Measurements from ENCODE around the gene VCX2.
A peak's percentile ranks its signal among the peaks of the same experiment; 100 is the strongest.
"Not testable (repeated sequence)": the region's sequence is repeated elsewhere in the genome, so short reads cannot be mapped to it uniquely, and the experiment has no call there.

The VCX2 gene

DNA sequence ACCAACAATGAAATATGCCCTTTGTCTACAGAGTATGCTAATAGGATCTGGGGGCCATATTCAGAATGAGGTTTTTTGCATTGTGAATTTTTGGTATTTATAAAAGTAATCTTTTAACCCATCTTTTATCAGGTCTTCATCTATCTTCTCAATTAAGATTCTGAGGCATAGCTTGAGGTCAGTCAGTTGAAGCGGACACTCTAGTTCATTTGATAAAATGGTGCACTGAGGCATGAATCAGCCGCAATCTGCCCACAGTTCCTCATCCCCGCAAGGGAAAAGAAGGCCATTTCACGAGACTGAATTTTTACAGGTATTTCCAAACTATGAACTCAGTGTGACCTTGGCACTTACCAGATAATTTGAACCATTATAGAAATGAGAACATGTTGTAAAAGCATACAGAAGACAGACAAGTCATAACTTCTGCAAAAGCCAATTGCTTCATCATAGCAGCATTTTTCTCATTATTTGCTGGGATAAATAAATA lies 19.3 kb upstream of the VCX2 start:
- no peak for TF ChIP-seq ZFX (IDR thresholded peaks at IDR 0.05)
- TF ChIP-seq, protein P1, sequence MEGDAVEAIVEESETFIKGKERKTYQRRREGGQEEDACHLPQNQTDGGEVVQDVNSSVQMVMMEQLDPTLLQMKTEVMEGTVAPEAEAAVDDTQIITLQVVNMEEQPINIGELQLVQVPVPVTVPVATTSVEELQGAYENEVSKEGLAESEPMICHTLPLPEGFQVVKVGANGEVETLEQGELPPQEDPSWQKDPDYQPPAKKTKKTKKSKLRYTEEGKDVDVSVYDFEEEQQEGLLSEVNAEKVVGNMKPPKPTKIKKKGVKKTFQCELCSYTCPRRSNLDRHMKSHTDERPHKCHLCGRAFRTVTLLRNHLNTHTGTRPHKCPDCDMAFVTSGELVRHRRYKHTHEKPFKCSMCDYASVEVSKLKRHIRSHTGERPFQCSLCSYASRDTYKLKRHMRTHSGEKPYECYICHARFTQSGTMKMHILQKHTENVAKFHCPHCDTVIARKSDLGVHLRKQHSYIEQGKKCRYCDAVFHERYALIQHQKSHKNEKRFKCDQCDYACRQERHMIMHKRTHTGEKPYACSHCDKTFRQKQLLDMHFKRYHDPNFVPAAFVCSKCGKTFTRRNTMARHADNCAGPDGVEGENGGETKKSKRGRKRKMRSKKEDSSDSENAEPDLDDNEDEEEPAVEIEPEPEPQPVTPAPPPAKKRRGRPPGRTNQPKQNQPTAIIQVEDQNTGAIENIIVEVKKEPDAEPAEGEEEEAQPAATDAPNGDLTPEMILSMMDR (conservative IDR thresholded peaks at IDR 0.05): no peak
- H3K27ac ChIP-seq: no peak overlapping the region

DNA sequence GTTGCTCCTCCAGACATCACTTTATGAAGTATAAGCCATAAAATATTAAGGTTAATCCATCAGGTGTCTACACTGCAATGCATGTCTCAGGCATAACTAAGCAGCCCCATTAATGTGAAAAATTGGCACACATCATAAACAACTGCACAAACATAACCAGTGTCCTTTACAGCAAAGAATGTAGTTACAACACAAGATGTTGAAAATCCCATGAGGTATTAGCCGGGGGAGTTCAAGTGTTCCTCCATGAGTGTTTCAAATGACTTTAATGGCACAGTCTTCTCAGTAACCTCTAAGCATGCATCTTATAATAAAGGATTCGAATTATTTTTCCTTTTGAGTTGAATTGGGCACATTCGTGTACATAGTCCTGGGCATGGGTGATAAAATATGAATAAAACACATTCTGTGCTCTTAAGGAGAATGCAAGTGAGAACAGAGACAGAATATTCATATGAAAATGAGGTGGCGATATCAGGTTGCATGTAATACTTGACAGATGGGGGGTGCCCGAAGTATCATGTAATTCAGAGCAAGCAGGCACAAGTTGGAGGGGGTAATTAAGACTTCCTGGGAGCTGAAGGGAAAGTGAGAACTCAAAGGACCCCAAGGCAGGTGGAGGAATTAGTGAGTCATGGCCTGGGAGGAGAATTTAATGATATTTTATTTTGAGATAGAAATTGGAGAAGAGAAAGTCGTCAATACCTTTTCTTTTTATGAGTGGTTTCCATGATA lies 18.2 kb upstream of the VCX2 start:
- no peak overlapping the region for H3K27ac ChIP-seq
- no peak for TF ChIP-seq ZFX (IDR thresholded peaks at IDR 0.05)
- TF ChIP-seq, protein P1 (conservative IDR thresholded peaks at IDR 0.05): no peak

DNA sequence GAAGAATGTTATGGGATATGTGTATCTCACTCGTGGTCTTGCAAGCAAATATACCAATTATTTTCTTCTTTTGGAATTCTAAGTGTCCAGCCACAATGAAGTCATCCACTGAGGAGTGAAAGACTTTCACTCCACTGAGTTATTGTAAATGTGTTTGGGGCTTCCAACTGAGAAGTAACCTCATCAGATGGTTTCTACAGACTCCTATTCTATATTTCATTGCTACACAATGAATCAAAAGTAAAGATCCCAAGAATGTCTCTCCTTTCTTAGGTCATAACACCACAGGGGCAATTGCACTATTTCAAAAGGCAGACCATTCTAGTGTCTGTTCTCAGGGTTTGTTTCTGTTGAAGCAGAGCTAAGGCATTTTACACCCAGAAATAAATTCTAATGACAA lies 12.3 kb upstream of the VCX2 start:
- no peak overlapping the region for H3K27ac ChIP-seq
- TF ChIP-seq, protein P1 (conservative IDR thresholded peaks at IDR 0.05): no peak
- TF ChIP-seq ZFX (IDR thresholded peaks at IDR 0.05): no peak

DNA sequence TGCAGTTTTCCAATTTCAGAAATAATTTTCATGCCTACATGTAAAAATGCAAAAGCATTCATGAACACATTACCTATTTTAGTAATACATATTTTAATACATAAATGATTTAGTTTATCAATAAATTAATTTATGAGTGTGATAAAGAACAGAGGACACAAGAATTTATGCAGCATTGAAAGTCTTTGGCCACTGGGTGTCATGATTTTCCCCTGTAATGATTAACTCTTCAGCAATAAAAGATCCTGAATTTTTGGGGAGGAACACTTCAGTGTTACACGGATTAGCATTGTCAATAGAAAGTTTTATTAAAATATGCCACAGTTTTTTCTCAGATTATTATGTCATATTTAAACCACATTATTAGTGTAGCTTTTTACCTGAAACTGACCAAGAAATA lies 8.6 kb upstream of the VCX2 start:
- TF ChIP-seq, protein P1 (conservative IDR thresholded peaks at IDR 0.05): peak; percentile 7; the same call in 1 of the 2 replicates
- TF ChIP-seq ZFX (IDR thresholded peaks at IDR 0.05): no peak
- H3K27ac ChIP-seq: no peak overlapping the region

DNA sequence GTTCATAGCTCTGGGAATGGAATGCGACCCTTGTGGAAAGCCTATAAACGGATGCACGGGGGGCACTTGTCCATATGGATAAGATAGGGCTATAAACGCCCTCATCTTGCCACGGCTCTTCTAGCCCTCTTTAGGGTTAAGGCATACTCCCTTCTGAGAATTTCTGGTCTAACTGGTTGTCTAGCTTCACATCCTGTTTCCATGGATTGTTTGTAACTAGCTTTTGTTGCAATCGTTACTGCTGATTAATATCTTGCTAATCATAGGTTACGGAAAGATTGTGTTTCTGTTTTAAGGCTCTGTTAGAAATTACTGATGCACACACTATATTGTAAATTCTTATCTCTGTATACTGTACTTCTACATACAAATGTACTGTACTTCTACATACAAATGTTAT lies 17.1 kb downstream of the VCX2 start:
- not testable (repeated sequence) for H3K27ac ChIP-seq

DNA sequence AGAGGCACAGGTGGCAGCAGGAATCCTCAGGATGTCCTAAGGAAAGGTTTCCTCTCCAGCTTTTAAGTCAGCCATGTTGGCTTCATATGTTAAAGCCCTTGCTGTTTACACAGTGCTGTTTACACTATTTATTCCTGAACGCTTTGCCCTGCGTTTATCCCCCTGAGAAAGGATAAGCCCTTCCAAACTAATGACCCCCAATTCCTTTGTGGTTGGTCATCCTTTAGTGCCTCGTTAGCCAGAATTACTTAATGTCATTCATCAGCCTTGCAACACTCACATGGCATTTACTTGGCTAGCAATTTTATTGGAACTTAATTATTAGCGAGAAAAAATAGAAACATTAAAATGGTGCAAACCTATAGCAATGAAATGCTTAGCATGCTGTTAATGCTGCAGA lies 23.8 kb downstream of the VCX2 start:
- H3K27ac ChIP-seq: no peak overlapping the region
- no peak for TF ChIP-seq ZFX (IDR thresholded peaks at IDR 0.05)
- TF ChIP-seq, protein P1 (conservative IDR thresholded peaks at IDR 0.05): no peak

DNA sequence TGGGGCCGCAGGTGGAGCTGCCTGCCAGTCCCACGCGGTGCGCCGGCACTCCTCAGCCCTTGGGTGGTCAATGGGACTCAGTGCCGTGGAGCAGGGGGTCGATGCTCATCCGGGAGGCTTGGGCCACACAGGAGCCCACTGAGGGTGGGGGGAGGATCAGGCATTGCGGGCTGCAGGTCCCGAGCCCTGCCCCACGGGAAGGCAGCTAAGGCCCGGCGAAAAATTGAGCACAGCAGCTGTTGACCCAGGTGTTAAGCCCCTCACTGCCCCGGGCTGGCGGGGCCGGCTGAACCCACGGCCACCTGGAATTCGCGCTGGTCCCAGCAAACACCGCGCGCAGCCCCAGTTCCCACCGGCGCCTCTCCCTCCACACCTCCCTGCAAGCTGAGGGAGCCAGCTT lies 26.1 kb downstream of the VCX2 start:
- TF ChIP-seq ZFX (IDR thresholded peaks at IDR 0.05): no peak
- TF ChIP-seq, protein P1 (conservative IDR thresholded peaks at IDR 0.05): no peak

DNA sequence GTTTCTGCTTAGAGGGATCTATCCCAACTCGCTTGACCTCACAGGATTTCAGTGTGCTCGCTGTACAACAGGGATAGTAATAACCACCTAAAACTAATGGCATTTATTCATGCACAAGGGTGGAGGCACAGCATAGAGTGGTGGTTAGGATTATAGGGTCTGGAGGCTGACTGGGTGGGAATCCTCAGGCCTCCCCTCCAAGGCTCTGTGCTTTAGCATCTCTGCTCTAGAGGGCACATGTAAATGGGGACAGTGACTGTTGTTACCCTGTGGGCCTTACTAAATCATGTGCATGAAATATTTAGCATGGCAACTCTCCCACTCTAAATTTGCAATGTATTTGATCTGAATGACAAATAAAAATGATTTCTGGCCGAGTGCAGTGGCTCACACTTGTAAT lies 29.2 kb downstream of the VCX2 start:
- TF ChIP-seq ZFX (IDR thresholded peaks at IDR 0.05): no peak
- TF ChIP-seq, protein P1 (conservative IDR thresholded peaks at IDR 0.05): no peak
- no peak overlapping the region for H3K27ac ChIP-seq

More for the DNA sequence above, 26.1 kb downstream of the VCX2 start:
- no peak overlapping the region for H3K27ac ChIP-seq
